Nephron progenitor cell (in vitro differentiated cells): ENCODE results near the gene ADRA2C.

Experiments used
- DNase-seq: peaks from one replicate; pipeline ENCODE4 v3.0.0; 2021
- H3K27ac Mint-ChIP-seq: 2 replicates; pipeline ENCODE4 v1.8.0; 2021; ENCODE audit warnings: mild to moderate bottlenecking, moderate library complexity, mixed read lengths
- H3K27me3 Mint-ChIP-seq: 2 replicates; pipeline ENCODE4 v1.8.0; 2021; ENCODE audit warnings: mild to moderate bottlenecking, low read depth, mixed read lengths; ENCODE audit not compliant: poor library complexity
- H3K36me3 Mint-ChIP-seq: 2 replicates; pipeline ENCODE4 v1.8.0; 2021; ENCODE audit warnings: low read depth, mixed read lengths
- H3K4me1 Mint-ChIP-seq: 2 replicates; pipeline ENCODE4 v1.8.0; 2021; ENCODE audit warnings: mixed read lengths
- H3K4me3 Mint-ChIP-seq: 2 replicates; pipeline ENCODE4 v1.8.0; 2021; ENCODE audit warnings: mild to moderate bottlenecking, moderate library complexity, mixed read lengths
- H3K9me3 Mint-ChIP-seq: 2 replicates; pipeline ENCODE4 v1.8.0; 2021; ENCODE audit warnings: mild to moderate bottlenecking, moderate library complexity, mixed read lengths
- CTCF ChIP-seq: fragments of 200-600 bp; sonication (generic); IDR thresholded peaks from 2 replicates; pipeline ENCODE4 v1.5.0; 2021; ENCODE audit warnings: antibody characterized with exemption

ADRA2C gene

GRCh38 chr4:3787489-3788365, 21.5 kb downstream of the ADRA2C start:
- Mint-ChIP-seq H3K36me3 (no peaks in the 10 kb centered on the region), H3K27me3 (peaks cover 19% of the 10 kb centered on the region), H3K27ac (no peak overlapping the region), H3K4me3 (no peak overlapping the region), H3K9me3 (no peaks in the 10 kb centered on the region), H3K4me1 (peaks cover 18% of the 10 kb centered on the region)
- TF ChIP-seq CTCF, result no peak
- DNase-seq, result no peak

GRCh38 chr4:3788366-3788660, 22.1 kb downstream of the ADRA2C start:
- Mint-ChIP-seq H3K27ac (no peak overlapping the region), H3K9me3 (no peaks in the 10 kb centered on the region), H3K36me3 (no peaks in the 10 kb centered on the region), H3K4me1 (peaks cover 18% of the 10 kb centered on the region), H3K27me3 (peaks cover 24% of the 10 kb centered on the region), H3K4me3 (no peak overlapping the region)
- TF ChIP-seq CTCF, result no peak
- DNase-seq, result no peak

GRCh38 chr4:3789587-3789986, 23.4 kb downstream of the ADRA2C start:
- Mint-ChIP-seq H3K27ac (no peak overlapping the region), H3K27me3 (peaks cover 31% of the 10 kb centered on the region), H3K9me3 (peaks cover 8% of the 10 kb centered on the region), H3K4me1 (peaks cover 13% of the 10 kb centered on the region), H3K4me3 (no peak overlapping the region), H3K36me3 (no peaks in the 10 kb centered on the region)
- TF ChIP-seq CTCF, result no peak
- no peak for DNase-seq

GRCh38 chr4:3790006-3790561, 23.9 kb downstream of the ADRA2C start:
- no peak for DNase-seq
- no peak for TF ChIP-seq CTCF
- H3K9me3 Mint-ChIP-seq, result peaks cover 13% of the 10 kb centered on the region
- peaks cover 13% of the 10 kb centered on the region for H3K4me1 Mint-ChIP-seq
- peaks cover 33% of the 10 kb centered on the region for H3K27me3 Mint-ChIP-seq
- H3K4me3 Mint-ChIP-seq, result no peak overlapping the region
- H3K36me3 Mint-ChIP-seq, result no peaks in the 10 kb centered on the region
- H3K27ac Mint-ChIP-seq, result no peak overlapping the region

GRCh38 chr4:3791256-3791655, 25.1 kb downstream of the ADRA2C start:
- Mint-ChIP-seq H3K4me3 (no peak overlapping the region), H3K9me3 (peaks cover 24% of the 10 kb centered on the region), H3K36me3 (no peaks in the 10 kb centered on the region), H3K27ac (no peak overlapping the region), H3K27me3 (peaks cover 33% of the 10 kb centered on the region), H3K4me1 (peaks cover 13% of the 10 kb centered on the region)
- TF ChIP-seq CTCF, result no peak
- no peak for DNase-seq
